K562 (cell line): ENCODE measurements around the gene MYLIP. TPM values are rescaled to one million over a fixed set of nuclear protein-coding genes. Genes with fewer than 3 reads are reported as not detected.

Source experiments
- CTBP1 ChIP-seq: fragments of 450-650 bp; IDR thresholded peaks from 2 replicates; pipeline ENCODE4 v1.6.1; 2016; ENCODE audit warnings: borderline replicate concordance
- DNMT1 ChIP-seq: fragments of 450-650 bp; IDR thresholded peaks from 2 replicates; pipeline ENCODE4 v1.6.1; 2016; ENCODE audit warnings: antibody characterized with exemption, mild to moderate bottlenecking
- FOS ChIP-seq: IDR thresholded peaks from 3 replicates; pipeline ENCODE4 v1.6.1; 2011; ENCODE audit not compliant: insufficient read length; ENCODE audit errors: extremely low read depth
- GTF2E2 ChIP-seq: fragments of 200-800 bp; sonication (Bioruptor generic); IDR thresholded peaks from 2 replicates; pipeline ENCODE4 v1.6.1; 2016; ENCODE audit warnings: missing genetic modification characterization, missing compliant biosample characterization
- KLF6 ChIP-seq: fragments of 250-450 bp; sonication (Bioruptor Pico); IDR thresholded peaks from 2 replicates; pipeline ENCODE4 v1.4.0; 2020; ENCODE audit warnings: mild to moderate bottlenecking, moderate library complexity, borderline replicate concordance
- NCOA6 ChIP-seq: fragments of 450-650 bp; IDR thresholded peaks from 2 replicates; pipeline ENCODE4 v1.6.1; 2017; ENCODE audit warnings: mild to moderate bottlenecking
- SMAD2 ChIP-seq: fragments of 150-350 bp; IDR thresholded peaks from 2 replicates; pipeline ENCODE4 v1.6.1; 2014; ENCODE audit warnings: low read depth, mild to moderate bottlenecking, low read length
- SREBF2 ChIP-seq: sonication (generic); formaldehyde crosslinking; IDR thresholded peaks from 2 replicates; pipeline ENCODE4 v1.4.0; 2020; ENCODE audit warnings: mild to moderate bottlenecking, missing genetic modification reagents
- TGIF2 ChIP-seq: sonication (generic); formaldehyde crosslinking; IDR thresholded peaks from 2 replicates; pipeline ENCODE4 v1.8.1; 2022; ENCODE audit warnings: mild to moderate bottlenecking, missing genetic modification reagents, moderate library complexity
- TOE1 ChIP-seq, 2 experiments: fragments of 450-650 bp in 1 of 2; sonication (generic) in 1 of 2; formaldehyde crosslinking in 1 of 2; IDR thresholded peaks; 2 replicates each; pipeline versions ENCODE4 v1.7.1 to v1.8.0; 2016 to 2022; ENCODE audit warnings: borderline replicate concordance in 2 of 2, mild to moderate bottlenecking in 2 of 2, antibody characterized with exemption in 1 of 2, inconsistent platforms in 1 of 2, low read depth in 1 of 2, missing genetic modification reagents in 1 of 2, moderate library complexity in 1 of 2
- ZBTB17 ChIP-seq: fragments of 450-650 bp; formaldehyde crosslinking; IDR thresholded peaks from 2 replicates; pipeline ENCODE4 v1.4.0; 2020; ENCODE audit warnings: mild to moderate bottlenecking
- polyA plus RNA-seq, 8 experiments: library from polyadenylated mRNA; depleted of rRNA in 4 of 8; stranded (reverse) in 5 of 8; unstranded in 3 of 8; fragments of >200 nt; fragmentation: Nextera tagmentation in 2 of 8; fragmentation: Illumina TruSeq in 1 of 8; extraction: Ambion mirVana in 2 of 8; extraction: Trizol in 1 of 8; gene quantifications; 2 replicates each; pipeline versions ENCODE4 v1.2.1 to v1.2.3, GENCODE V29; 2011 to 2014; ENCODE audit warnings: inconsistent platforms in 1 of 8, missing spikeins in 1 of 8
- total RNA-seq, 7 experiments: library from RNA; depleted of rRNA in 6 of 7; stranded (reverse); fragments of >200 nt in 6 of 7; fragmentation: Illumina TruSeq in 2 of 7; extraction: Trizol in 2 of 7; gene quantifications; 2 replicates each; pipeline versions ENCODE4 v1.2.1 to v1.2.3, GENCODE V29; 2011 to 2021; ENCODE audit warnings: low replicate concordance in 1 of 7
- TF ChIP-seq, protein P1 (sequence below): sonication (generic); formaldehyde crosslinking; IDR thresholded peaks from 2 replicates; pipeline ENCODE4 v1.8.0; 2022; ENCODE audit warnings: missing genetic modification reagents, mild to moderate bottlenecking, borderline replicate concordance
- TF ChIP-seq, protein P2 (sequence below): sonication (generic); formaldehyde crosslinking; IDR thresholded peaks from 2 replicates; pipeline ENCODE4 v1.8.1; 2023; ENCODE audit warnings: mild to moderate bottlenecking, missing genetic modification reagents, moderate library complexity
- TF ChIP-seq, protein P3 (sequence below): sonication (generic); formaldehyde crosslinking; IDR thresholded peaks from 2 replicates; pipeline ENCODE4 v1.8.0; 2022; ENCODE audit warnings: missing genetic modification reagents, mild to moderate bottlenecking, borderline replicate concordance
- TF ChIP-seq, protein P4 (sequence below): fragments of 250-450 bp; sonication (Bioruptor Pico); IDR thresholded peaks from 2 replicates; pipeline ENCODE4 v1.8.0; 2022; ENCODE audit warnings: moderate library complexity, mild to moderate bottlenecking, inconsistent platforms

Gene MYLIP
- total and polyA plus RNA-seq, 9 of the 15 experiments (the other 6 are each of a cell fraction or from before 2014, with no cell fraction given): 10.8 to 43.5 (median 31.5) TPM

DNA sequence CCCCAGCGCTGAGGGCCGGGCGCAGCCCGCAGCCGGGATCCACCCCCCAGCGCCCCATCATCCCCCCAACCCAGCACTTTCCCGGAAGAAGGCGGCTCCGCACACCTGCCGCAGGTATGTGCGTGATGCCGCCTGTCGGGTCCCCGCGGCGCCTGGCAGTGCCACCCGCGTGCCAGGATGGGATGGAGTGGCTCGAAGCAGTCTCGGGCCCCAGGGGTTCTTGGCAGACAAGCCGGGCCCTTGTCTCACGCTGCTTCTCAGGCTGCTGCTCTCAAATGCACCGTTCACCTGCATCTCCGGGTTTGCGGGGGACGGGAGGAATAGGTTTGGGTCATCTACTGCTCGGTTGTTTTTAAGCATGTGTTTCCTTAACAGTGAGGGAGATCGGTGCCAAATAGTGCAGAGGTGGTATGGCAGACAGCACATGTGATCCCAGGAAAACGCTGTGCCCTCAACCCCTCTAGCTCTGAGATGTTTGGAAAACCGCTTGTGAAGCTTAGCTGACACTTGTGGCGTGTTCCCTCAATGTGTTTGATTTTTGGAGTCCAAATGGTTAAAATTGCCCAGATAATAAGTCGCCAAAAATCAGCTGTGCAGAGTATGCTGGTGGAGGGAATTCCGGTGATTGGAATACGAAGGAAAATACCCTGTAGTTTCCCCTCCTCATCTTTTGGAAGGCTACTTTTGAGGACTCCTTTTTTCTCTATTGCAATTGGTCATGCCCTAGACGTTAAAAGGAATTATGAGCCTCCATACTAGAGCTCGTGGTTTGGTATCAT is 926 bp downstream of the MYLIP start (continued):
- TF ChIP-seq, protein P1, sequence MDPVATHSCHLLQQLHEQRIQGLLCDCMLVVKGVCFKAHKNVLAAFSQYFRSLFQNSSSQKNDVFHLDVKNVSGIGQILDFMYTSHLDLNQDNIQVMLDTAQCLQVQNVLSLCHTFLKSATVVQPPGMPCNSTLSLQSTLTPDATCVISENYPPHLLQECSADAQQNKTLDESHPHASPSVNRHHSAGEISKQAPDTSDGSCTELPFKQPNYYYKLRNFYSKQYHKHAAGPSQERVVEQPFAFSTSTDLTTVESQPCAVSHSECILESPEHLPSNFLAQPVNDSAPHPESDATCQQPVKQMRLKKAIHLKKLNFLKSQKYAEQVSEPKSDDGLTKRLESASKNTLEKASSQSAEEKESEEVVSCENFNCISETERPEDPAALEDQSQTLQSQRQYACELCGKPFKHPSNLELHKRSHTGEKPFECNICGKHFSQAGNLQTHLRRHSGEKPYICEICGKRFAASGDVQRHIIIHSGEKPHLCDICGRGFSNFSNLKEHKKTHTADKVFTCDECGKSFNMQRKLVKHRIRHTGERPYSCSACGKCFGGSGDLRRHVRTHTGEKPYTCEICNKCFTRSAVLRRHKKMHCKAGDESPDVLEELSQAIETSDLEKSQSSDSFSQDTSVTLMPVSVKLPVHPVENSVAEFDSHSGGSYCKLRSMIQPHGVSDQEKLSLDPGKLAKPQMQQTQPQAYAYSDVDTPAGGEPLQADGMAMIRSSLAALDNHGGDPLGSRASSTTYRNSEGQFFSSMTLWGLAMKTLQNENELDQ (CRISPR knock-in tag): no peak
- 0 out of 2 replicates have a peak, but pooled peaks have one; percentile 73 for TF ChIP-seq SREBF2
- TF ChIP-seq, protein P2, sequence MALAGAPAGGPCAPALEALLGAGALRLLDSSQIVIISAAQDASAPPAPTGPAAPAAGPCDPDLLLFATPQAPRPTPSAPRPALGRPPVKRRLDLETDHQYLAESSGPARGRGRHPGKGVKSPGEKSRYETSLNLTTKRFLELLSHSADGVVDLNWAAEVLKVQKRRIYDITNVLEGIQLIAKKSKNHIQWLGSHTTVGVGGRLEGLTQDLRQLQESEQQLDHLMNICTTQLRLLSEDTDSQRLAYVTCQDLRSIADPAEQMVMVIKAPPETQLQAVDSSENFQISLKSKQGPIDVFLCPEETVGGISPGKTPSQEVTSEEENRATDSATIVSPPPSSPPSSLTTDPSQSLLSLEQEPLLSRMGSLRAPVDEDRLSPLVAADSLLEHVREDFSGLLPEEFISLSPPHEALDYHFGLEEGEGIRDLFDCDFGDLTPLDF (CRISPR knock-in tag): no peak
- TF ChIP-seq GTF2E2 (tag): no peak
- TF ChIP-seq, protein P3, sequence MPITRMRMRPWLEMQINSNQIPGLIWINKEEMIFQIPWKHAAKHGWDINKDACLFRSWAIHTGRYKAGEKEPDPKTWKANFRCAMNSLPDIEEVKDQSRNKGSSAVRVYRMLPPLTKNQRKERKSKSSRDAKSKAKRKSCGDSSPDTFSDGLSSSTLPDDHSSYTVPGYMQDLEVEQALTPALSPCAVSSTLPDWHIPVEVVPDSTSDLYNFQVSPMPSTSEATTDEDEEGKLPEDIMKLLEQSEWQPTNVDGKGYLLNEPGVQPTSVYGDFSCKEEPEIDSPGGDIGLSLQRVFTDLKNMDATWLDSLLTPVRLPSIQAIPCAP (CRISPR knock-in tag): no peak
- no peak for TF ChIP-seq SMAD2
- no peak for TF ChIP-seq CTBP1
- no peak for TF ChIP-seq TOE1 (IDR thresholded peaks at IDR 0.05; ENCODE audit: borderline replicate concordance)
- no peak for TF ChIP-seq TOE1 (CRISPR knock-in tag; IDR thresholded peaks at IDR 0.05; ENCODE audit: borderline replicate concordance, low read depth)
- TF ChIP-seq TGIF2: no peak
- no peak for TF ChIP-seq ZBTB17 (CRISPR knock-in tag)
- TF ChIP-seq, protein P4, sequence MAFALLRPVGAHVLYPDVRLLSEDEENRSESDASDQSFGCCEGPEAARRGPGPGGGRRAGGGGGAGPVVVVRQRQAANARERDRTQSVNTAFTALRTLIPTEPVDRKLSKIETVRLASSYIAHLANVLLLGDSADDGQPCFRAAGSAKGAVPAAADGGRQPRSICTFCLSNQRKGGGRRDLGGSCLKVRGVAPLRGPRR (CRISPR knock-in tag): no peak
- no peak for TF ChIP-seq KLF6 (CRISPR knock-in tag)
- TF ChIP-seq FOS: no peak
- TF ChIP-seq NCOA6: no peak
- TF ChIP-seq DNMT1: no peak
